ENCODE data around the gene S100A2. TPM values are rescaled to one million over a fixed set of nuclear protein-coding genes. Genes with fewer than 3 reads are reported as not detected.
"Not testable (repeated sequence)": the region's sequence is repeated elsewhere in the genome, so short reads cannot be mapped to it uniquely, and the experiment has no call there.

The S100A2 gene
- total RNA-seq, 1 donor from 2014 or later: 0.75 TPM

- peak overlapping the region; percentile 49 for H3K4me3 Mint-ChIP-seq (ENCODE audit: low read depth)
- no peaks in the 10 kb centered on the region for H3K27me3 Mint-ChIP-seq (ENCODE audit: low read depth)
- peaks cover 48% of the 10 kb centered on the region for H3K4me1 Mint-ChIP-seq (ENCODE audit: low read depth)
- H3K27ac Mint-ChIP-seq: peak overlapping the region; percentile 5
- peak; percentile 73 for DNase-seq (ENCODE audit: low spot score)
- H3K9me3 Mint-ChIP-seq: no peaks in the 10 kb centered on the region
- H3K36me3 Mint-ChIP-seq (ENCODE audit: low read depth): no peaks in the 10 kb centered on the region
- intact Hi-C loops (cut with micrococcal nuclease): loop anchor here (1.0 kb wide), 2 partner anchors 35 to 57 kb away; no protein-coding TSS in a partner anchor
Measured at GRCh38 chr1:153568367-153569099, 2.9 kb upstream of the S100A2 start.

GRCh38 chr1:153567621-153568366, 2.1 kb upstream of the S100A2 start:
- Mint-ChIP-seq H3K4me3 (ENCODE audit: low read depth) (no peak overlapping the region), H3K27me3 (ENCODE audit: low read depth) (no peaks in the 10 kb centered on the region), H3K27ac (peak overlapping the region; percentile 67), H3K4me1 (ENCODE audit: low read depth) (peaks cover 42% of the 10 kb centered on the region), H3K36me3 (ENCODE audit: low read depth) (no peaks in the 10 kb centered on the region), H3K9me3 (no peaks in the 10 kb centered on the region)
- DNase-seq (ENCODE audit: low spot score): no peak
- intact Hi-C loops (cut with micrococcal nuclease): loop anchor here (1.0 to 2.0 kb wide), 3 partner anchors 34 to 103 kb away; partner anchors contain the start of gene ILF2

GRCh38 chr1:153566414-153567371, 1.0 kb upstream of the S100A2 start:
- peaks cover 37% of the 10 kb centered on the region for H3K4me1 Mint-ChIP-seq (ENCODE audit: low read depth)
- DNase-seq (ENCODE audit: low spot score): peak; percentile 75
- H3K4me3 Mint-ChIP-seq (ENCODE audit: low read depth): peak overlapping the region; percentile 22
- H3K36me3 Mint-ChIP-seq (ENCODE audit: low read depth): no peaks in the 10 kb centered on the region
- no peaks in the 10 kb centered on the region for H3K9me3 Mint-ChIP-seq
- H3K27me3 Mint-ChIP-seq (ENCODE audit: low read depth): no peaks in the 10 kb centered on the region
- peak overlapping the region; percentile 100 for H3K27ac Mint-ChIP-seq
- intact Hi-C loops (cut with micrococcal nuclease): loop anchor here (1.0 to 2.0 kb wide), 2 partner anchors 21 to 104 kb away; partner anchors contain the start of genes ILF2 and S100A4

GRCh38 chr1:153563991-153564390, 1.7 kb downstream of the S100A2 start:
- Mint-ChIP-seq H3K27ac (no peak overlapping the region), H3K4me1 (ENCODE audit: low read depth) (peaks cover 29% of the 10 kb centered on the region), H3K36me3 (ENCODE audit: low read depth) (no peaks in the 10 kb centered on the region), H3K9me3 (no peaks in the 10 kb centered on the region), H3K4me3 (ENCODE audit: low read depth) (no peak overlapping the region), H3K27me3 (ENCODE audit: low read depth) (no peaks in the 10 kb centered on the region)
- intact Hi-C loops (cut with micrococcal nuclease): no loop called here
- no peak for DNase-seq (ENCODE audit: low spot score)

GRCh38 chr1:153563483-153563901, 2.2 kb downstream of the S100A2 start:
- H3K4me3 Mint-ChIP-seq (ENCODE audit: low read depth): no peak overlapping the region
- peaks cover 25% of the 10 kb centered on the region for H3K4me1 Mint-ChIP-seq (ENCODE audit: low read depth)
- H3K27me3 Mint-ChIP-seq (ENCODE audit: low read depth): no peaks in the 10 kb centered on the region

GRCh38 chr1:153562021-153562420, 3.6 kb downstream of the S100A2 start:
- H3K27me3 Mint-ChIP-seq (ENCODE audit: low read depth); H3K4me3 Mint-ChIP-seq (ENCODE audit: low read depth); intact Hi-C loops (cut with micrococcal nuclease); DNase-seq (ENCODE audit: low spot score); H3K27ac Mint-ChIP-seq; H3K36me3 Mint-ChIP-seq (ENCODE audit: low read depth); H3K9me3 Mint-ChIP-seq: not testable (repeated sequence)
- H3K4me1 Mint-ChIP-seq (ENCODE audit: low read depth): peaks cover 14% of the 10 kb centered on the region

More at GRCh38 chr1:153563483-153563901, 2.2 kb downstream of the S100A2 start:
- Mint-ChIP-seq H3K36me3 (ENCODE audit: low read depth) (no peaks in the 10 kb centered on the region), H3K9me3 (no peaks in the 10 kb centered on the region), H3K27ac (no peak overlapping the region)
- DNase-seq (ENCODE audit: low spot score): no peak
- intact Hi-C loops (cut with micrococcal nuclease): no loop called here

- Mint-ChIP-seq H3K27me3 (ENCODE audit: low read depth) (no peaks in the 10 kb centered on the region), H3K36me3 (ENCODE audit: low read depth) (no peaks in the 10 kb centered on the region), H3K4me1 (ENCODE audit: low read depth) (peaks cover 9% of the 10 kb centered on the region), H3K9me3 (no peaks in the 10 kb centered on the region), H3K4me3 (ENCODE audit: low read depth) (no peak overlapping the region), H3K27ac (no peak overlapping the region)
- intact Hi-C loops (cut with micrococcal nuclease): no loop called here
- DNase-seq (ENCODE audit: low spot score): no peak
Measured at GRCh38 chr1:153561466-153561985, 4.1 kb downstream of the S100A2 start.

- intact Hi-C loops (cut with micrococcal nuclease): no loop called here
- Mint-ChIP-seq H3K4me1 (ENCODE audit: low read depth) (peaks cover 5% of the 10 kb centered on the region), H3K9me3 (no peaks in the 10 kb centered on the region), H3K27ac (no peak overlapping the region), H3K27me3 (ENCODE audit: low read depth) (no peaks in the 10 kb centered on the region), H3K4me3 (ENCODE audit: low read depth) (no peak overlapping the region), H3K36me3 (ENCODE audit: low read depth) (no peaks in the 10 kb centered on the region)
- no peak for DNase-seq (ENCODE audit: low spot score)
Measured at GRCh38 chr1:153560771-153561465, 4.7 kb downstream of the S100A2 start.

- Mint-ChIP-seq H3K27me3 (ENCODE audit: low read depth) (no peaks in the 10 kb centered on the region), H3K4me3 (ENCODE audit: low read depth) (no peak overlapping the region), H3K36me3 (ENCODE audit: low read depth) (no peaks in the 10 kb centered on the region), H3K9me3 (no peaks in the 10 kb centered on the region), H3K4me1 (ENCODE audit: low read depth) (no peaks in the 10 kb centered on the region), H3K27ac (no peak overlapping the region)
- DNase-seq (ENCODE audit: low spot score): no peak
- intact Hi-C loops (cut with micrococcal nuclease): no loop called here
Measured at GRCh38 chr1:153560241-153560640, 5.4 kb downstream of the S100A2 start.

GRCh38 chr1:153557877-153558276, 7.8 kb downstream of the S100A2 start:
- DNase-seq (ENCODE audit: low spot score): no peak
- Mint-ChIP-seq H3K9me3 (no peaks in the 10 kb centered on the region), H3K36me3 (ENCODE audit: low read depth) (no peaks in the 10 kb centered on the region), H3K27ac (no peak overlapping the region), H3K4me3 (ENCODE audit: low read depth) (no peak overlapping the region), H3K27me3 (ENCODE audit: low read depth) (no peaks in the 10 kb centered on the region), H3K4me1 (ENCODE audit: low read depth) (peaks cover 6% of the 10 kb centered on the region)
- intact Hi-C loops (cut with micrococcal nuclease): no loop called here

- no peaks in the 10 kb centered on the region for H3K9me3 Mint-ChIP-seq
- DNase-seq (ENCODE audit: low spot score): no peak
- intact Hi-C loops (cut with micrococcal nuclease): no loop called here
- H3K4me1 Mint-ChIP-seq (ENCODE audit: low read depth): peaks cover 6% of the 10 kb centered on the region
- H3K36me3 Mint-ChIP-seq (ENCODE audit: low read depth): no peaks in the 10 kb centered on the region
- no peak overlapping the region for H3K4me3 Mint-ChIP-seq (ENCODE audit: low read depth)
- H3K27me3 Mint-ChIP-seq (ENCODE audit: low read depth): peaks cover under 1% of the 10 kb centered on the region
- H3K27ac Mint-ChIP-seq: no peak overlapping the region
Measured at GRCh38 chr1:153556348-153556747, 9.3 kb downstream of the S100A2 start.
